ENCODE results near the gene NR2C2. TPM values are rescaled to one million over a fixed set of nuclear protein-coding genes. Genes with fewer than 3 reads are reported as not detected.

NR2C2 gene
- total RNA-seq, 4 donors from 2014 or later: 41.8 to 63.9 (median 44.2) TPM

DNA sequence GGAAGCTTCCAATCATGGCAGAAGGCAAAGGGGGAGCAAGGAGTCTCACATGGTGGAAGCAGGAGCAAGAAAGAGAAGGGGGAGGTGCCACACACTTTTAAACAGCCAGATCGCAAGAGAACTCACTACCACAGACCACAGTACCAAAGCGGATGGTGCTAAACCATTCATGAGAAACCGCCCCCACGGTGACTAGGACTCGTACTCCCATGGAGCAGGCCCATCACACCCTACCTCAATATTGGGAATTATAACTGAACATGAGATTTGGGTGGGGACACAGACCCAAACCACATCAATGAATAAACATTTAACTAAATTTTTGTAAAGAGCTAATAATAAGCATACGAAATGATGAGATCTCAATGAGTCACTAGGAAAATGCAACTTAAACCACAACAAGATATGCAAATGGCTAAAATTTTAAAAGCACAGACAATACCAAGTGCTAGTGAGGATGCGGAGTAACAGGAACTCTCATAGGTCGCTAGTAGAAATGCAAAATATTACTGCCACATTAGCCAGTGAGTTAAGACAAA, 107.7 kb downstream of the NR2C2 start:
- TF ChIP-seq, protein P1, sequence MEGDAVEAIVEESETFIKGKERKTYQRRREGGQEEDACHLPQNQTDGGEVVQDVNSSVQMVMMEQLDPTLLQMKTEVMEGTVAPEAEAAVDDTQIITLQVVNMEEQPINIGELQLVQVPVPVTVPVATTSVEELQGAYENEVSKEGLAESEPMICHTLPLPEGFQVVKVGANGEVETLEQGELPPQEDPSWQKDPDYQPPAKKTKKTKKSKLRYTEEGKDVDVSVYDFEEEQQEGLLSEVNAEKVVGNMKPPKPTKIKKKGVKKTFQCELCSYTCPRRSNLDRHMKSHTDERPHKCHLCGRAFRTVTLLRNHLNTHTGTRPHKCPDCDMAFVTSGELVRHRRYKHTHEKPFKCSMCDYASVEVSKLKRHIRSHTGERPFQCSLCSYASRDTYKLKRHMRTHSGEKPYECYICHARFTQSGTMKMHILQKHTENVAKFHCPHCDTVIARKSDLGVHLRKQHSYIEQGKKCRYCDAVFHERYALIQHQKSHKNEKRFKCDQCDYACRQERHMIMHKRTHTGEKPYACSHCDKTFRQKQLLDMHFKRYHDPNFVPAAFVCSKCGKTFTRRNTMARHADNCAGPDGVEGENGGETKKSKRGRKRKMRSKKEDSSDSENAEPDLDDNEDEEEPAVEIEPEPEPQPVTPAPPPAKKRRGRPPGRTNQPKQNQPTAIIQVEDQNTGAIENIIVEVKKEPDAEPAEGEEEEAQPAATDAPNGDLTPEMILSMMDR (IDR thresholded peaks at IDR 0.05; ENCODE audit: low read depth): no peak

DNA sequence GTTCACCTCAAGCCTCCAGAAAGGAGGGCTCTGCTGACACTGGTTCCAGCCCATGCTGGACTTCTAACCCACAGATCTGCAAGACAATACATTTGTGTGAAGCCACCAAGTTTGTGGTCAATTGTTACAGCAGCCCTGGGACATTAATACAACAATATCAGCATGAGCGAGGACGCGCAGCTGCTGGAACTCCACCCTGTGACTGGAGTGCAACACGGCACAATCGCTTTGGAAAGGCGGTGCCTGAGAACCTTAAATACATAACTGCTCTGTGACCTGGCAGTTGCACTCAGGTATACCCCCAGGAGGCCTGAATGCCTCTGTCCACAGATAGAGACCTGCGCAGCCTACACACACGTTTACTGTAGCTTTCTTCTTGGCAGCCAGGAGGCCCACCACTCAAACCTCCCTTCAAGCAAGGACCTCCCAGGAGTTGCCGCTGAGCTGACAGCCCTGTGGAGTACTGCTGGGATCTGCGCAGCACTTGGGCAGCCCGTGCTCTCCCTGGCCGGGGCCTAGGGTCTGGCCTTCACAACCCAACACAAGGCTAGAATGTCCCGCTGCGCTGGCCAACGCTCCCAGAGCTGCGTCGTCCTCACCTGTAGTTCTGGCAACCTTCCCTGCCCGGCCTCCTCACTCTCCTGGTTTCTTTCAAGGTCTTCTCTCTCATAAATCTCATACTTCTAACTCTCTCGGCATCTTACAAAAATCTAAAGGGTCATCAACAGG, 109.5 kb downstream of the NR2C2 start:
- TF ChIP-seq, protein P1 (IDR thresholded peaks at IDR 0.05; ENCODE audit: low read depth): no peak

DNA sequence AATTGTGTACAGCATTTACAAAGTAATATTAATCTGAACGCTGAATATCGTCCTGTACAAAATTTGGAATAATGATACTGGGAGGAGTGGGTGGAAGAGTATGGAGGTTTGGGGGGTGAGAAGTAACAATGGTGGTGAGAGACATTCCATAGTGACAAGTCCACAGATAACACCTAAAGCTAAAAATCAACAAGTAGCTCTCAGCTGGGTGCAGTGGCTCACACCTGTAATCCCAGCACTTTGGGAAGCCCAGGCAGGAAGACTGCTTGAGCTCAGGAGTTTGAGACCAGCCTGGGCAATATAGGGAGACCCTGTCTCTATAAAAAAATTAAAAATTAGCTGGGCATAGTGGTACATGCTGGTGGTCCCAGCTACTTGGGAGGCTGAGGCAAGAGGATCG, 112.6 kb downstream of the NR2C2 start:
- TF ChIP-seq, protein P1 (IDR thresholded peaks at IDR 0.05; ENCODE audit: low read depth): no peak

DNA sequence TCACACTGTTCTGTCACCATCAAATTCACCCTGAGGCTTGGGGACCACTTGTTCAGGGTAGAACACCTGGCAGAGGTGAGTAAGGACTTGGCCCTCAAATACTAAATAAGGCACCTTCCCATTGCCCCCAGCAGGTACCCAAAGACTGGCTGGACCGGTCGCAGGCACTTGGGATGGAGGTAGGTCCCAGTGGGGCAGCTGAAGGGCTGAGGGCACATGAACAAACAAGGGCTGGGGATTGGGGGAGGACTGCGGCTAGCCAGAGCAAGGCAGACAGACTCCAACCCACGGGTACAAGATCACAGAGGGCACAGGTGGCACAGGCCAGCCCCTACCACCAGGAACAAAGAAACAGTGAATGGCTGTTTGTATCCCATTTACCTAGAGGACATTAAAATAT, 115.9 kb downstream of the NR2C2 start:
- TF ChIP-seq, protein P1 (IDR thresholded peaks at IDR 0.05; ENCODE audit: low read depth): no peak

DNA sequence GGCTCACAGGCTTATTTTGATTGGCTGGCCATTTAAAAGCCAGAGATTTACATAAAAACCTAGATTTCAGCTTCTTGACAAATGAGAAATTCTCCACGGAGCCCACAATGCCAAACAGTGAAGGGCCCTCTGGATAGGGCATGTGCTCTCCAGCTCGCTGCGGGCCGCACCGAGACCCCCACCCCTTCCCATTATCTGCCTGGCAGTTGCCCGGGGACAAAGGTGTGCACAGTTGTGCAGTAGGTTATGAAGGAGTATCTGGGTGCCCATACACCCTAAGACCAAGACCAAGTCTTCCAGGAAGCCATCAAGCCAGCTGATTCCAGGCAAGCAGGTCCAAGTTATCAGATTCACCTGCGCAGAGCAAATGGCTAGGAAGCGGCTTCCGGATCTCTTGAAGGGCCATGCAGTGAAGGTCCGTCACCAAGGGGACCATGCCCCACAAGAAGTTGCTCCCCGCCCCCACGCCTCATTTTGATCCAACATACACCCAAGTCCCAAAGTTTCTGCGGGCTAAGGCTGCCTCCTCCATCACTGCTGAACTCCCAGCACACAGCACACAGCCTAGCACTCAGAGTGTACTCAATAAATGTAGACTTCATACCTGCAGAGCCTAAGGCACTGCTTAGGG, 116.4 kb downstream of the NR2C2 start:
- TF ChIP-seq, protein P1 (IDR thresholded peaks at IDR 0.05; ENCODE audit: low read depth): no peak

DNA sequence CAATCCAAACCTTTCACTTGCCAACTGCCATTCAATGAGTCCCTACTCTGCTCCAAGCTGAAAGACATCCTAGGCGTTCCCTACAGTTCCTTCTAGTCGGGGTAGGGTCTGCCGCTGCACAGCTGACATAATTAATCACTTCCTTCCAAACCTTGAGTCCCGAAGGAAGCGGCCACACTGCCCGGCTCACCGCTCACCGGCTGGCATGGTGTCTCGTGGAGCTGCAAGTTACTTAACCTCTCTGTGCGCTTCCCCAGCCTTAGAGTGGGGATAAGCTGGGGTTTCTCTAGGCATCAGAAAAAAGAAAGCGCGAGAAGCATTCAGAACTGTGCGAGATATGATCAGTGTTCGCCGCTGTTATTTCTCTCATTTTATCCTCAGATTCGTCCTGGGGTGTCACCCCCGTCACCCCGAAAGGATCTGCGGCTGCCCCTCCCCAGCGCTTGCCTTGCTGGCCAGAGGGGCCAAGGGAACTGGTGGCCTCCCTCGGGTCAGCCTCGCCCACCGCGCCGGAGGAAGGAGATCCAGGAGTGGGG, 117.0 kb downstream of the NR2C2 start:
- TF ChIP-seq, protein P1 (IDR thresholded peaks at IDR 0.05; ENCODE audit: low read depth): no peak
